Amniotic epithelial cell (primary cell): ENCODE data around the gene HMMR.

Source experiments
- DNase-seq: peaks from one replicate; pipeline ENCODE4 v3.0.0-alpha.2; 2010; ENCODE audit warnings: low read depth

The HMMR gene

GRCh38 chr5:163458778-163459385 lies 1.6 kb upstream of the HMMR start:
- DNase-seq, result peak; percentile 23

DNA sequence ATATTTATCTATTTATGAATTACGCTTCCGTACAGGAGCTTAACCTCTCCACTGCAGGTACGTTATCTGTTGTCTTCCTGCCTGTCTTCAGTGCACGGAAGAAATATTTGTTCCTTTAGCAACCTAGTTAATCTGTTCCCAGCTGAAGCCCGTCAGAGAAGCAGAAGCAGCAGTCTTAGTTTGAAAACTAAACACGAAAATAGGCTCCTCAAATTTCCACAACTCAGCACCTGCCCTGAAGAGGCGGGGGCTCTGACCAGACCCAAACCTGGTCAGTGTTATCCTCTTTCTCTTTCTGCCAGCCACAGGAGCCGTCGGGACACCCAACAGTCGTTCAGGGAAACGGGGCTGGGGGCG lies 992 bp upstream of the HMMR start:
- DNase-seq, result peak; percentile 21

GRCh38 chr5:163459819-163460561 lies 442 bp upstream of the HMMR start, which contains the start of gene NUDCD2:
TSS of gene NUDCD2 (minus strand) at chr5:163460102. CDS start at chr5:163460050, 52 bp downstream.
- peak; percentile 99 for DNase-seq

GRCh38 chr5:163463063-163463435 lies 2.6 kb downstream of the HMMR start:
- DNase-seq, result peak; percentile 83

GRCh38 chr5:163467682-163468081 lies 7.2 kb downstream of the HMMR start:
- no peak for DNase-seq

- DNase-seq, result no peak
These were observed 13.3 kb downstream of the HMMR start for GRCh38 chr5:163473635-163474243.

DNA sequence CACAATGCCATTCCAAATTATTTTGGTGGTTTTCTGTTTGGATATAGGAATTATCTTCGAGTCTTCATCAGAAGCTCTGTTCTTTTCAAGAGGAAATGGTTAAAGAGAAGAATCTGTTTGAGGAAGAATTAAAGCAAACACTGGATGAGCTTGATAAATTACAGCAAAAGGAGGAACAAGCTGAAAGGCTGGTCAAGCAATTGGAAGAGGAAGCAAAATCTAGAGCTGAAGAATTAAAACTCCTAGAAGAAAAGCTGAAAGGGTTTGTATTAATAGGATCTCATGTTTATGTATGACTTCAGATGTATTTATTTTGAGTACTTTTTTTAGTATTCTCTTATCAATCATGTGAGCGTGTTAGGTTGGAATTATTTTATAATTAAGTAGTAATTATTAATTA lies 15.0 kb downstream of the HMMR start:
- DNase-seq, result no peak

- peak; percentile 36 for DNase-seq
These were observed 17.9 kb downstream of the HMMR start for GRCh38 chr5:163478126-163478981.

GRCh38 chr5:163478982-163479271 lies 18.5 kb downstream of the HMMR start:
- DNase-seq, result no peak

DNA sequence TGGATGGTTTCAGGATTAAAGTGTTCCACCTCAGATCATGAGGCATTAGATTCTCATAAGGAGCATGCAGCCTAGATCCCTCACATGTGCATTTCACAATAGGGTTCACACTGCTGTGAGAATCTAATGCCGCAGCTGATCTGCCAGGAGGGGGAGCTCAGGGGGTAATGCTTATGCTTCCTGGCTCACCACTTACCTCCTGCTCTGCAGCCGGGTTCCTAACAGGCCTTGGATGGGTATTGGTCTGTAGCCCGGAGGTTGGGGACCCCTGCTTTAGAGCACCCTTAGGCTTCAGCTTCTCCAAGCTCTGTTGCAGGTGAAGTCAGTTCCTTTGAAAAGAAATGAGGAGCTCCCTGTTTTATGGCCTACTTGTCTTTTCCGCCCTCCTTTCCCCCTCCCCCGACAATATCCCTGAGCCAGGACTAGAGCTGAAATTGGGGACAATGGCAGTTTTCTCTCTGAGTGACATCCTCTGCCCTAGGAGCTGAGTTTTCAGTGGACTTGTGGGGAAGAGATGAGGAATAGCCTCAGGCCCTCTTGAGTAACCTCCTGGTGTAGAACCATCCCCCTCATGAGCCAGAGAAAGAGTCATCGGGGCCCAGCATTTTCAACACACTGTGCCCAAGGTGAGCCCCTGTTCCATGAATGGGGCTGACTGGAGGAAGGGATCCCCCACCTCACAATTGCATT lies 28.8 kb downstream of the HMMR start:
- peak; percentile 72 for DNase-seq

GRCh38 chr5:163489745-163490075 lies 29.3 kb downstream of the HMMR start:
- no peak for DNase-seq

- DNase-seq, result peak; percentile 84
These were observed 35.9 kb downstream of the HMMR start for GRCh38 chr5:163496286-163496685.

GRCh38 chr5:163497315-163497714 lies 36.9 kb downstream of the HMMR start:
- DNase-seq, result no peak

DNA sequence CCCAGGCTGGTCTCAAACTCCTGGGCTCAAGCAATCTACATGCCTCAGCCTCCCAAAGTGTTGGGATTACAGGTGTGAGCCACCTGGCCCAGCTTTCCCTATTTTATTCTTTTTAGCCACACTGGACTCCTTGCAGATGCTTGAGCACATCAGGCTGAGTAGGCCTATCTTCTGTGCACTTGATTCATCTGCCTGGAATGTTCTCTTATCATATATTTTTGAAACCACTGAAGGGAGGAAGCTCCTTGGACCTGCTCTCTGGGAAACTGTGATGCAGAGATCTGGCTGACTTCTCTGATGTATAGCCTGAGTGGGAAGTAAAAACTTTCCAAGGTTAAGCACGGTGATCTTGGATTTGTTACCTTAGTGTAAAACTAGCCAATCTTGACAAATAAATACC lies 38.5 kb downstream of the HMMR start:
- peak; percentile 96 for DNase-seq

GRCh38 chr5:163502521-163502920 lies 42.1 kb downstream of the HMMR start:
- DNase-seq, result peak; percentile 69

DNA sequence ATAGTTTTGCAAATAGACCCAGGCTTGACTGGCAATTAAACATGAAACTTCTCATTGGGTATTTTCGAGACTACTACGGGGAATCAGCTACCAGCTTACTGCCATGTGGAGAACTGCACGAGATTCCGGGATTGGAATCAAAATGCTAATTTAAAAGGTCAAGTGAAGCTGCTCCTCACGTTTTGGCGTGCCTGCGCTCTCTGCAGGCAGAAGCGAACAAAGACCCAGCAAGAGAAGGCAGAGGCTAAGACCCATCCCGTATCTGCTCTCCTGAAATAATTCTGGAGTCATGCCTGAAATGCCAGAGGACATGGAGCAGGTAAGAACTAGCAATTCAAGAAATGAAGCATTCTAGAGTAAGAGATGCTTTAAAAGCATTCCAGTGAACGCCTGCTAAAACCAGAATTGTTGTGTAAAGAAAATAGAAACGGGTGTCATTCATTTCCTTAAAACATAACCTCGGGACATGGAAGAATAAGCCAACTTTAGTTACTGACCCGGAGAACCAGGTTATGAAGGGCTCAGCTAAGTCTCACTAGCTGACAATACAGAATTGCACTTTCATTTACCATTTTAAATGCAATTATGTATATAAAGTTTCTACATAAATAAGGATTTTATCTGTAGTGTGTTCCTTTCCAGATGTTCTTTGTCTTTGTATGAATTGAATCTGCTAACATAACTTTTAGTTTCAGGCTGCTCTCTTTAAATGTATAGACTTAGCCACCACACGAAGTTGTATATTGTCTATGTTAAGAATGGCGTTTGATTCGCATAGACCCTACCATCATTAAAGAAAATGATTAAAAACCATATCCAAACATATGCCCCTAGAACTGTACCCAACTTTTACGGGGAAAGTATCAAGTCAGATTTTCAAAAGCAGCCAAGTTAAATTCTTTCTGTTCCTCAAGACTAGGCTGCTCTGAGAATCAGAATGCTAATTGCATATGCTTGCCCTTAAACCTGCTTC lies 43.0 kb downstream of the HMMR start:
- DNase-seq, result peak; percentile 87

DNA sequence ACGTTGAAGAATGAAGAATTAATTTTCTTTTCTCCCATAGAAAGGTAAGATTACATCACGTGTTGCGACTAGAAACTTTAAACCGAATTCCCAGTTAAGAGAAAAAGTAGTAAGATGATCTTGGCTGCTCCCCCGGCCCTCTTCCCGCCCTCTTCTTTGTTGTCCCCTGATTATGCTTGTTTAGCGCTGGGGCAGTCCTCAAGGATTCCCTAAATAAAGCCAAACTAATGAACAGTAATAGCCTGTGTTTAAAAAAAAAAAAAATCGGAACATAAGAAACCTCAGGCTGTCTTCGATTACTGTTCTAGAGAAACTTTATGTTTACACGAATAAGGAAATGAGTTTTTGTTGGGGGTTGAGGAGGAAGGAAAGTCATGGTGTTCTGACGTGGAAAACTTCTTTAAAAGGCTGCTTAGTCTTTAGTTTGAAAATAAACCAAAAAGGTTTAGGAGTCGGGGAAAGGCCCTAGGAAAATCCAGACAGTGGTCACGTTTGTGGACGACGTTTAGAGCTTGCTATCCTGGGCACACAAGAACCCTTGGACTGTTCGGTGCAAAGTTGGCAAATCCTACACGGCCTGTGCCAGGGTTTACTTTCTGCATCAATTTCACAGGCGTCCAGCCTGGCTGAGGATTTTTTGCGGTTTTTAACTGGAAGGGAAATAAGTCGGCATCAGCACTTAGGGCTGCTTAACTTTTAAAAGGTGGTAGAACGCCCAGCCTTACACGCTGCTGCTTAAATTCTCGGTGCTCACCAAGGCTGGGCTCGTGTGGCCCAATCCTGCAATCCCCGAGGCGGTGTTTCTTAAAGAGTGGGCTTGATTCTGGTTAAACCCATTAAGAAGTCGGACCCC lies 43.9 kb downstream of the HMMR start:
- peak; percentile 75 for DNase-seq

- no peak for DNase-seq
These were observed 44.6 kb downstream of the HMMR start for GRCh38 chr5:163505049-163505367.

DNA sequence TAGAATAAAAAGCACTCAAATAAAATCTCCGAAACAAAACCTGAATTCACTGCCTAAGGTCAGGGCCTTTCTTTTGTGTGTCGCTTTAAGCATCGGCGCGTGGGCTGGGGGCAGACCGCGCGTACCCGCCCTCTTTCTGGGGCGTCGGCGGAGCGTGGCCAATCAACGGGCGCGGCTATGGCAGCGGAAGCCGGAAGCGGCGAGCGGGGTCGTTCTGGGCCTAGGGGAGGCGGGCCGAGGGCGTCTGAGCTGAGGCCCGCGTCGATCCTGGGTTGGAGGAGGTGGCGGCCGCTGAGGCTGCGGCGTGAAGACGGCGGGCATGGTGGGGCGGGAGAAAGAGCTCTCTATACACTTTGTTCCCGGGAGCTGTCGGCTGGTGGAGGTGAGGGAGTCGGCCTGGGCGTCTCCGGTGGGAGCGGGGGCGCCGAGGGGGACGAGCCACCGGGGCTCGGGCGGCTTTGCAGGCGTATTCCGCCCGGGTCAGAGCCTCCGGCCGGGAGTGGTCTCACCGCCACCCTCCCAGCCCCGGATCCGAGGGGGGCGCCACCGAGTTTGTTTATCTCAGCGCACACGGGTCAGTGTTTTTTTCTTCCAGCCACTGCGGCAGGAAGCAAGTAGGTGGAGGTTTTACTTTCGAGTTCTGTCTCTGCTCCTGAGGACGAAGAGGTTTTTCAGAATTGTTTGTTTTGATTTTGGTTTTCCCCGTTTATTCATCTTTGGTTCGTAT lies 45.1 kb downstream of the HMMR start, which contains the start of gene MAT2B:
TSS of gene MAT2B (plus strand) at position 252 of the 727 bp plus-strand sequence. CDS start at position 320, 68 bp downstream.
- DNase-seq, result peak; percentile 92
